ENCODE data around the gene MED13L. TPM values are rescaled to one million over a fixed set of nuclear protein-coding genes. Genes with fewer than 3 reads are reported as not detected.

MED13L gene
- total and polyA plus RNA-seq, 2 of the 4 experiments (the other 2 are of a cell fraction) = 17.9 to 49.1 TPM

- in situ Hi-C loops (cut with MboI; ENCODE audit: low sequenced_read_pairs) (no loop called here), intact Hi-C loops (cut with micrococcal nuclease) (no loop called here), dilution Hi-C loops (cut with HindIII; ENCODE audit: low sequenced_read_pairs, unreplicated experiment) (no loop called here)
- Histone ChIP-seq H3K4ac (ENCODE audit: low read depth, low read length) (no peak overlapping the region), H3K79me1 (ENCODE audit: low read depth in 1 of 2, low read length in 2 of 2) (no peaks in the 10 kb centered on the region), H3K27ac (ENCODE audit: insufficient read depth, low read length) (no peak overlapping the region), H3K9ac (ENCODE audit: low read depth, low read length) (no peak overlapping the region), H2BK15ac (ENCODE audit: low read depth, low read length) (no peak overlapping the region), H3K27me3 (ENCODE audit: control insufficient read depth, insufficient read depth, low read length) (no peaks in the 10 kb centered on the region), H3K4me3 (ENCODE audit: insufficient read depth, low read depth, low read length) (no peak overlapping the region), H3K23ac (ENCODE audit: low read depth, low read length) (no peak overlapping the region), H4K8ac (ENCODE audit: low read depth in 2 of 2, low read length in 2 of 2) (no peak overlapping the region), H2AFZ (replicated peaks; ENCODE audit: low read length, poor library complexity) (no peak overlapping the region), H3K9me3 (ENCODE audit: control insufficient read depth, insufficient read depth, low read length) (no peaks in the 10 kb centered on the region), H3K56ac (ENCODE audit: extremely low read depth, insufficient read depth, low read length) (no peak overlapping the region), H3K14ac (replicated peaks; ENCODE audit: low read depth, low read length) (no peak overlapping the region), H3K18ac (ENCODE audit: low read depth, low read length) (no peak overlapping the region), H2BK20ac (ENCODE audit: low read depth, low read length) (no peak overlapping the region), H4K5ac (ENCODE audit: low read depth, low read length) (no peak overlapping the region), H2BK5ac (ENCODE audit: low read depth, low read length, poor library complexity, severe bottlenecking) (no peak overlapping the region), H3K36me3 (ENCODE audit: control insufficient read depth, insufficient read depth, low read length) (no peaks in the 10 kb centered on the region), H4K20me1 (ENCODE audit: insufficient read depth, low read length) (no peaks in the 10 kb centered on the region), H3K4me2 (ENCODE audit: low read depth, low read length) (no peak overlapping the region), H3K9me1 (ENCODE audit: insufficient read depth, low read length) (peaks cover 3% of the 10 kb centered on the region), H4K91ac (ENCODE audit: insufficient read depth, low read depth, low read length) (no peak overlapping the region), H3K4me1 (ENCODE audit: control insufficient read depth, insufficient read depth, low read length) (peaks cover 9% of the 10 kb centered on the region; the same call in 1 of the 2 replicates), H2AK5ac (ENCODE audit: low read depth, low read length) (no peak overlapping the region), H2AK9ac (replicated peaks; ENCODE audit: low read depth, low read length, poor library complexity) (peak overlapping the region; percentile 25), H2BK120ac (ENCODE audit: low read depth, low read length) (no peak overlapping the region)
- no TSS peak for BruUV-seq (replicated peaks)
- ATAC-seq (ENCODE audit: low read depth) (no peak), DNase-seq (no peak)
- POLR2A ChIA-PET (ENCODE audit: unreplicated experiment) = no interaction called here
- CTCF ChIA-PET = interaction anchor here (1.1 kb wide), 1 partner anchor 13 kb away, joined by 3 read pairs; no protein-coding TSS in a partner anchor
- 87% methylated on average over 15 of the region's 23 CpGs; no CpG with 5 or more reads in 1 of the 2 experiments for WGBS, 2 experiments (ENCODE audit: extremely low coverage in 2 of 2, insufficient read length in 1 of 2)
- TF ChIP-seq MXI1 (IDR thresholded peaks at IDR 0.05; ENCODE audit: borderline replicate concordance, low read depth, low read length) (no peak), USF2 (IDR thresholded peaks at IDR 0.05; ENCODE audit: low read depth, low read length) (no peak), FOS (IDR thresholded peaks at IDR 0.05; ENCODE audit: low read depth, low read length) (no peak), SMC3 (IDR thresholded peaks at IDR 0.05; ENCODE audit: low read depth, low read length) (no peak), CEBPB (IDR thresholded peaks at IDR 0.05; ENCODE audit: low read depth, low read length) (no peak), NFE2L2 (IDR thresholded peaks at IDR 0.05; ENCODE audit: low read depth, low read length) (no peak), MAZ (IDR thresholded peaks at IDR 0.05; ENCODE audit: borderline replicate concordance, low read depth, low read length) (no peak)
These were observed 24.9 kb upstream of the MED13L start for GRCh38 chr12:116302166-116303058.
